HG03378 (cell line): ENCODE measurements around the gene SEC24C.
"Not testable (repeated sequence)": the region's sequence is repeated elsewhere in the genome, so short reads cannot be mapped to it uniquely, and the experiment has no call there.

ENCODE experiments used
- ATAC-seq: cut with Tn5 transposase; IDR thresholded peaks from one replicate; pipeline ENCODE4 v1.9.1; 2021; ENCODE audit warnings: mild to moderate bottlenecking, moderate library complexity; ENCODE audit not compliant: unreplicated experiment

The SEC24C gene

GRCh38 chr10:73730153-73730906, 13.8 kb upstream of the SEC24C start:
- peak; percentile 76 for ATAC-seq

- no peak for ATAC-seq
Measured at GRCh38 chr10:73731588-73732375, 12.4 kb upstream of the SEC24C start.

GRCh38 chr10:73732426-73732825, 11.7 kb upstream of the SEC24C start:
- ATAC-seq: no peak

- no peak for ATAC-seq
Measured at GRCh38 chr10:73732931-73733623, 11.1 kb upstream of the SEC24C start.

GRCh38 chr10:73734028-73734720, 10.0 kb upstream of the SEC24C start:
- ATAC-seq: no peak

- no peak for ATAC-seq
Measured at GRCh38 chr10:73734796-73735305, 9.3 kb upstream of the SEC24C start.

GRCh38 chr10:73740501-73741254, 3.5 kb upstream of the SEC24C start:
- not testable (repeated sequence) for ATAC-seq

- ATAC-seq: no peak
Measured at GRCh38 chr10:73742454-73742734, 1.8 kb upstream of the SEC24C start.

- ATAC-seq: no peak
Measured at GRCh38 chr10:73743327-73743904, 756 bp upstream of the SEC24C start.

- ATAC-seq: peak; percentile 24
Measured at GRCh38 chr10:73744664-73744975, 448 bp downstream of the SEC24C start.

GRCh38 chr10:73746721-73747120, 2.5 kb downstream of the SEC24C start:
- no peak for ATAC-seq

- no peak for ATAC-seq
Measured at GRCh38 chr10:73750819-73751218, 6.6 kb downstream of the SEC24C start.

GRCh38 chr10:73756183-73756582, 12.0 kb downstream of the SEC24C start:
- no peak for ATAC-seq

- no peak for ATAC-seq
Measured at GRCh38 chr10:73758704-73759511, 14.7 kb downstream of the SEC24C start.

GRCh38 chr10:73759512-73760115, 15.4 kb downstream of the SEC24C start:
- ATAC-seq: no peak

GRCh38 chr10:73761781-73762180, 17.6 kb downstream of the SEC24C start:
- no peak for ATAC-seq

- ATAC-seq: no peak
Measured at GRCh38 chr10:73762915-73763314, 18.7 kb downstream of the SEC24C start.

- ATAC-seq: no peak
Measured at GRCh38 chr10:73763343-73763742, 19.2 kb downstream of the SEC24C start.

- no peak for ATAC-seq
Measured at GRCh38 chr10:73765066-73765465, 20.9 kb downstream of the SEC24C start.
